Transverse colon (tissue), 3 donors: ENCODE data around the gene CRTAP.

Source experiments
- CTCF ChIP-seq, 5 experiments: fragments of 200-600 bp in 3 of 5; fragments of 450-650 bp in 2 of 5; sonication (generic) in 3 of 5; IDR thresholded peaks; 1 replicate in 2 of 5; 2 replicates in 3 of 5; pipeline ENCODE4 v1.5.1; 2016 to 2017; ENCODE audit warnings: antibody characterized with exemption in 5 of 5, inconsistent platforms in 3 of 5, mild to moderate bottlenecking in 2 of 5, moderate library complexity in 1 of 5
- POLR2A ChIP-seq: fragments of 450-650 bp; IDR thresholded peaks from one replicate; pipeline ENCODE4 v1.6.1; 2016; ENCODE audit warnings: antibody characterized with exemption, mild to moderate bottlenecking, moderate library complexity

- no peak for TF ChIP-seq CTCF (IDR thresholded peaks at IDR 0.05)
- no peak for TF ChIP-seq POLR2A
Observed at GRCh38 chr3:33171580-33171979, 57.8 kb downstream of the CRTAP start.
